Stimulated activated CD8-positive, alpha-beta memory T cell treated with anti-CD3 and anti-CD28 coated beads, Interleukin-4, amount 100 ng/mL, for 48 hours (primary cell): ENCODE measurements around the gene KCNF1.

Experiments
- DNase-seq: peaks from one replicate; pipeline ENCODE4 v3.0.0-alpha.2; 2020

Gene KCNF1

GRCh38 chr2:10905006-10905861, 6.5 kb upstream of the KCNF1 start:
- DNase-seq: no peak

GRCh38 chr2:10905862-10906143, 5.9 kb upstream of the KCNF1 start:
- DNase-seq: no peak

GRCh38 chr2:10906926-10907625, 4.7 kb upstream of the KCNF1 start:
- DNase-seq: no peak

- no peak for DNase-seq
Observed at GRCh38 chr2:10908195-10908594, 3.5 kb upstream of the KCNF1 start.

GRCh38 chr2:10909050-10909995, 2.4 kb upstream of the KCNF1 start:
- DNase-seq: peak; percentile 52

GRCh38 chr2:10909996-10910341, 1.8 kb upstream of the KCNF1 start:
- no peak for DNase-seq

GRCh38 chr2:10910625-10911024, 1.1 kb upstream of the KCNF1 start:
- DNase-seq: no peak

- DNase-seq: peak; percentile 19
Observed at GRCh38 chr2:10912076-10912731, 470 bp downstream of the KCNF1 start.

- DNase-seq: peak; percentile 3
Observed at GRCh38 chr2:10912796-10913455, 1.2 kb downstream of the KCNF1 start.

GRCh38 chr2:10913501-10914271, 2.0 kb downstream of the KCNF1 start:
- no peak for DNase-seq

GRCh38 chr2:10914272-10914693, 2.5 kb downstream of the KCNF1 start:
- DNase-seq: no peak

- no peak for DNase-seq
Observed at GRCh38 chr2:10915236-10915635, 3.5 kb downstream of the KCNF1 start.

- DNase-seq: no peak
Observed at GRCh38 chr2:10915731-10916276, 4.1 kb downstream of the KCNF1 start.

- no peak for DNase-seq
Observed at GRCh38 chr2:10916953-10917352, 5.2 kb downstream of the KCNF1 start.

- no peak for DNase-seq
Observed at GRCh38 chr2:10917927-10918326, 6.2 kb downstream of the KCNF1 start.

GRCh38 chr2:10918661-10919409, 7.1 kb downstream of the KCNF1 start:
- no peak for DNase-seq

GRCh38 chr2:10919410-10919770, 7.7 kb downstream of the KCNF1 start:
- DNase-seq: no peak

GRCh38 chr2:10919771-10920621, 8.3 kb downstream of the KCNF1 start:
- no peak for DNase-seq

- no peak for DNase-seq
Observed at GRCh38 chr2:10920764-10921388, 9.1 kb downstream of the KCNF1 start.
